Stimulated activated CD4-positive, alpha-beta T cell treated with anti-CD3 and anti-CD28 coated beads, Interleukin-2, amount 100 ng/mL, for 4 hours (primary cell): ENCODE measurements around the gene DACT2.
"Not testable (repeated sequence)": the region's sequence is repeated elsewhere in the genome, so short reads cannot be mapped to it uniquely, and the experiment has no call there.

ENCODE experiments used
- DNase-seq: peaks from one replicate; pipeline ENCODE4 v3.0.0-alpha.2; 2020; ENCODE audit warnings: low read depth

The DACT2 gene

DNA sequence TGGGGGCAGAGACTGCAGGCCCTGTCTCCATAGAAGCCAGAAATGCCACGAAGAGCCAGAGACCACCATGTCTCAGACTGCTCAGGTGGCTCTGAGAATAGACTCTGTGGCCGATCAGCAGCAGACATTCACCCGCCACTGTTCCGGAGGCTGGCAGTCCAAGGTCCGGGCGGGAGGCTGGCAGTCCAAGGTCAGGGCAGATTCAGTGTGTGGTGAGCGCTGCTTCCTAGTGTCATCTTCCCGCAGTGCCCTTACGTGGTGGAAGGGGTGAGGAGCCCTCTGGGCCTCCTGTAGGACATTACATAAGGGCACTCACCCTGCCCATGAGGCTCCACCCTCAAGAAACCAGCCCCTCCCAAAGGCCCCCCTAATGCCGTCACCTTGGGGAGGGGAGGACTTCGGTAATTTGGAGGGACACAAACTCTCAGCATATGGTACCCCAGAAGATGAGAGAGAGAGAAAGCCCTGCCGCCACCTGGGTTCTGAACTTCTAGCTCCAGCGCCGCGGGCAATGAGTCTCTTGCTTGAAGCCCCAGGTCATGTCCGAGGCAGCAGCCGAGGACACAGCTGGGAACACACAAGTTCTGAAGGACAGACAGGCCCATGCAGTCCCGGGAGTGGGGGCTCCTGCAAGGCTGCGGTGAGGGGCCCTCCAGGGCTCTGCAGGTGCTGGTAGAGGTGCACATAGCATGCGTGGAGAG lies 36.4 kb downstream of the DACT2 start:
- DNase-seq, result no peak

- DNase-seq, result no peak
Observed at GRCh38 chr6:168281826-168282225, 37.8 kb downstream of the DACT2 start.

GRCh38 chr6:168281314-168281713 lies 38.3 kb downstream of the DACT2 start:
- DNase-seq, result not testable (repeated sequence)

DNA sequence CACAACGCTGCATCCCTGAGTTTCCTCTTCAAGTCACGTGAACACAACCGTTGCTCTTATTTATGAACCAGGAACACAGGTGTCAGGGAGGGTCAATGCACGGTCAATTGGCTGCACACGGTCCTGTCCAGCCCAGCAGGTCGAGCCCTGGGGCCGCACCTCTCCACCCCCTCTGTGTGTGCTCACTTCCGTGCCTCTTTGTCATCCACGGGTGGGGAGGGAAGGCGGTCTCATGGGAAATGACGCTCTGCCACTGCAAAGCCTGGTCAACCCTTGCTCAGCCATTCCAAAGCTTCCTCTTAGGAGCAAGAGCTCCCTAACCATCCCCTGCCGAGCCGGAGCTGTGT lies 38.7 kb downstream of the DACT2 start:
- DNase-seq, result no peak

DNA sequence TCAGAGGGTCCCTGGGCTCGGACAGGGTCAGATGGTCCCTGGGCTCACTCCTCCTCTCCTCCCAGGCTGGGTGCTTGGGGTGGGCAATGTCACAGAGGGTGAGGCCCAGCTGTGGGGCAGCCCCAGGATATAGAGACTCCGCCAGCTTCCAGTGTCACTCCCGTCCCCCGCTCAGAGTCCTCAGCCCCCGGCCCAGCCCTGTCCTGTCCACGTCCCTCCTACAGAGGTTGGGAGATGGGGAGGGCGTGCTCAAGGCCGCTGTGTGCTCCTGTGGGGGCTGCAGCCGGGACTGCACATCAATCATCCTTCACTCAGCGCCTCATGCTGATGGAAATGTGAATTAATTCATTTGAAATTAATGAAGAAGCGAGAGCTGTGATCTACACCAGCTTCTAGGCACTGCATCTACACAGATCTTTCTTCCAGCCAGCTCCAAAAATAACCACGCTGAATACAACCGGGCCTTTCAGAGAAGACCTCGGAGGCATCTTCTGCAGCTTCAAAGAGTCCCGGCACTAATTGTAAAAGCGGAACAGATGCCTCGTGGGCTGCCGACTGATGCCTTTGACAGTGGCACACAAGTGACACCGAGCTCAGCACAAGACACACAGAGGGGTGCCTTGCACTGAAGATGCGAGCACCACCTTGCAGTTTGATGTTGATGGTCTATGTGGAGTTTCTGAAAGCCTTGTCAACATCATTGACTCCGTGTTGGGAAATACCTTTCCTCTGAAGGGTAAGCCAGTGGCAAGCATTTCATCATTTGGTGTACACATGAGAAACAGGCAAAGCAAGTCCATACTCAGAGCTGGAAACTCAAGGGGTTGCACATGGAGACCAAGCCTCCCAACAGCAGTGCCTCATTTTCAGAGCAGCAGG lies 39.3 kb downstream of the DACT2 start:
- no peak for DNase-seq

DNA sequence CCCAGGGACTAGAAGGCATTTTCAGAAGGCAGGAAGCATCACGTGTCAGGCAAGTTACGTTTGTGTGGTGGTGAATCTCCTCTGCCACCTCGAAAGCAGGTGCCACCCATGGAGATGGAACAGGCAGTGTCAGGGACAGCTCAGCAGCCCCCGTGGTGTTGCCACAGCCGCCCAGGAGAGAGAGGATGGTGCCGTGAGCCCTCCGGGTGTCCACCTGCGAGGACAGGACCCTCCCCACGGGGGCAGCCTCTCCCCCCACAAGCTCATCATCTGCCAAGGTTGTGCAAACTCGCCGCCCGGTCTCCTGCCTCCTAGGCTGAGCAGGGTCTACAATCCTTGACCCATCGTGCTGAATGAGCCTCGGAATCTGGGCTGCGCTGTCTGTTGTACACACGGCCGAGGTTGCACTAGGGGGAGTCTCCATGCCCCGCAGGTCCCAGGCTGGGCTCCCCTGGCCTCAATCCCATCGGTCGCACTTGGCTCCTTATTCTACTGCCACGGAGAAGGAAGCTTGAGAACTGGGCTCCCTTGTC lies 40.1 kb downstream of the DACT2 start:
- no peak for DNase-seq

DNA sequence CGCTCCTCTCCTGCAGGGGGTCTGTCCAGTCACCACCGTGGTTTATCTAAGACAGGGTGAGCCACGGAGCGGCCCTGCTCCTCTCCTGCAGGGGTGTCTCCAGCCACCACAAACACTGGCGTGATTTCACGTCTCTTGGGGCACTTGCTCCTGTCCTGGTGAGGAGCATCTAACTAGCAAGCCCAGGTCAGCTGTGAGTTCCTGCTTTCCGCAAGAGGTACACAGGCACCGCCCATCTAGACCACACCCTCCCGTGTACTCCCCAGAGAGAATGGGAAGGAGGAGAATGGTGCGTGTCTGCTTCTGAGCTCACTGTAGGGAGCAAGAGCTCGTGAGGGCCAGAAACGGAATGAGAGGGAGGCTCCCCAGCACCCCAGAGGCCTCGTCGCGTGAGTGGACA lies 40.7 kb downstream of the DACT2 start:
- DNase-seq, result no peak

GRCh38 chr6:168277274-168277669 lies 42.3 kb downstream of the DACT2 start:
- no peak for DNase-seq

DNA sequence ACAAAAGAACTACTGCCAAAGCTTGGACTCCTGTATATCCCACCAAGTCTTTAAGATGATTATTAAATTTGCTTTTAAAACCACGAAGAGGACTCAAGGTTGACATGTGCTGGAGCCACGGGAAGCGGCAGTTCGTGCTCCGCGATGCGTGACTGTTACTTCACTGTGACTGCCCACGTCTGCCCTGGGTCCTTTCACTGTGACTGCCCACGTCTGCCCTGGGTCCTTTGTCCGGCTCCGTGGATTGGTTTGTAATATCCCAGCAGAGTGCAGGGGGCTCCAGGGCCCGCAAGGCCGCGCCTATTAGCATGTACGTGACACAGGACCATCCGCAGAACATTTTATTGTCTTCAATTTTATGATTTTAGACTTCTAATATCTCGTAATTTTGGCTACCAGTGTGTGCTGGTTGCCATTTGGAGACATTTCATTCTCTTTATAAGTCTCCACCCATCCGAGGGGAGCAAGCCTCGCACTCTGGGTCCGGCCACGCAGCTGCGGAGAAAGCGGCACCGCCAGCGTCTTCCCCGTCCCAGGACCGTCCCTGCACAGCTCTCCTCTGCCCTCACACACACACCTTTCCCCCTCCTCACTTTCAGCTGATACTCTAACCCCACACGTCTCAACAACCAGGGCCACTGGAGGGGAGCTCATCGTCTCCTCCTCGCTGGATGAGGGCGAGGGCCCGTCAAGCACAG lies 42.9 kb downstream of the DACT2 start:
- no peak for DNase-seq

- DNase-seq, result no peak
Observed at GRCh38 chr6:168275168-168275567, 44.4 kb downstream of the DACT2 start.

DNA sequence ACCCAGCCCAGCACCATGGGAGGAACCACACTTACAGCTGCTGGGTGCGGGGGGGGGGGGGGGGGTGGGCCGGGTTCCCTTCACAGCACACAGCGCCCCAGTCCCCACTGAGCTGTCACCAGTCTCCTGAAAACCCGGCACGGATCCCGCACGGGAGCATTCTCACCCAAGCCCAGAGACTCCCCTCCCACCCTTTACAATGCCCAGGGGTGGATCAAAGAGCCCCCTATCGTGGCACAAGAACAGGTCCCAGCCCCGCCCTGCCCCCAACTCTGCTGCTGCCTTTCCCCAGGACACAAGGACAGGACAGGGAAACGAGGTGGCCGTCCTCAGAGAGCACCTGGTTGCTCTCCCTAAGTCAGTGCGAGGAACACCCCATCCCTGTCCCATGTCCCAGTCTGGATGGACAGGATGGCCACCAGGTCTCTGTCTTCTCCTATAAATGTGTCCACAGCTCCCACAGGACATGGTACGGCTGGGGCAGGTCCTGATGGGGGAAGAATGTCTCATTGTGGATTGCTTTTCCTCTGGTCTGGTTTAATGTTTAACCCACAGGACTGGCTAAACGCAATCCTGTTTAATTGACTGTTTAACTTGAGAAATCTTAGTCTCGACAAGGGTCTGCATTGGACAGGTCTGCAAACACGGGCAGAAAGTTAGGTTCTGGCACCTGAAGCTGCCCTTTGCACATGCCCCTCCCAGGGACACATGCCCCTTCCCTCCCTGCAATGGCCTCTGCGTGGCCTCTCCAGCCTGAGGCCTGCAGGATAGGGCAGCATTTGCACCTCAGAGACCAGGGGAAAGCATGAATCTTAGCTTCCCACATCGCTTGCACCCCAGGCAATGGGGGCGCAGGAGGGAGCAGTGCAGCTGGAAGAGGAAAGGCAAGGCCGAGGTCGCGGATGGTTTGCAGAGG lies 45.3 kb downstream of the DACT2 start:
- DNase-seq, result no peak

- no peak for DNase-seq
Observed at GRCh38 chr6:168273441-168274036, 46.0 kb downstream of the DACT2 start.

DNA sequence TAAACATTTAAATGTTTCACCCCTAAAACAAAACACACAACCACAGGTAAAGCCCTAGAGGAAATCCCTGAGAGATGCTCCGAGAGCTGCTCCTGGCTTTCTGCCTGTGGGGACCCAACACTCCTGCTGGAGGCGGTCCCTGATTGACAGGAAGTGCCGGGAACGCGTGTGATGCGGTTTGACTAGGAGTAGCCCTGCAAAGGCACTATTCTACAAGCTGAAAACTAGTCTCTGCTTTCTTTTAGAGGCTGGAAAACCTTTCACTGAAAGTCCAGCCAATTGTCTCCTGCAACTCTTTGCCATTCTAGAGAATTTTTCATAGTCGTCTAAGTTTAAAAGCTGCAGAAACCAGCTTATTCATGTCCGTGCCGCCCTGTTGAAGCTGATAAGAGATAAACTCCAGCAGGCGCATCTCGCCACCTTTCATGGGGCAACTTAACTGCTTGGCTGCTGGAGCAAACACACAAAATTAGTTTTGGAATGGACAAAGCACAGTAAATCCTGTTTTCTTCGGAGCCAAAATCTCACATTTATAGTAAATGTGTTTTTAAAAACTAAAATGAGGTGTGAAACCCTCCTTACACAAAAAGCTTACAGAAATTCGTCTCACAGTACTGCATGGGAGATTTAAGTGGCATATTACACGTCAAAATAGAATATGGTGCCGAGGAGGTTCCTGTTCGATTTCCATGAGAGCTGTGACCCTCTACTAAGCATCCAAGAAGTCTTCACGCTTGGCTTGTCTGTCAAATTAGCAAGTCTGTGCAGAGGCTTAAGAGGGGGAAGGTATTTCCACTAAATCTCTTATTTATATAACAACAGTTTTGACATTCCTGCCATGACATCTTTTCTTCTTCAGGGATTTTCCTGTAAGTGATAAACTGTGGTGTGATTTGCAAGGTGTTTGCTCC lies 46.9 kb downstream of the DACT2 start:
- no peak for DNase-seq

- no peak for DNase-seq
Observed at GRCh38 chr6:168270274-168271172, 49.1 kb downstream of the DACT2 start.

- DNase-seq, result no peak
Observed at GRCh38 chr6:168269455-168270243, 49.9 kb downstream of the DACT2 start.

DNA sequence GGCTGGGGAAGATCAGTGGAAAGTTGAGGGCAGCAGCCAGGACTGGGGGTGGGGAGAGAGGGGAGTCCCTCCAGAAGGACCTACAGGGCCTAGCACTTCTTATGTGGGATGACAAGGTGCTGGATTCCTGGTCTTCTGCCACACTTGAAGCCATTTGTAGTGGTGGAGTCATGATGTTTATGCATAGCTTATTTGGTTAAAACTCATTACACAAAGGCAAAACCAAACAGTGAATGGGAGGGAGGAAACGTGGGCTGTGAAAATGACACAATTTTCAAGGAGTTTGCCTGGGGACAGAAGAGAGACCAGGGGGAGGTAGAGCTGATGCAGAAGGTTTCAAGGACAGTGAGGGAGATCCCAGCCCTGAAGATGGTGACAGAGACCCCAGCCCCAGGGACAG lies 50.8 kb downstream of the DACT2 start:
- no peak for DNase-seq

DNA sequence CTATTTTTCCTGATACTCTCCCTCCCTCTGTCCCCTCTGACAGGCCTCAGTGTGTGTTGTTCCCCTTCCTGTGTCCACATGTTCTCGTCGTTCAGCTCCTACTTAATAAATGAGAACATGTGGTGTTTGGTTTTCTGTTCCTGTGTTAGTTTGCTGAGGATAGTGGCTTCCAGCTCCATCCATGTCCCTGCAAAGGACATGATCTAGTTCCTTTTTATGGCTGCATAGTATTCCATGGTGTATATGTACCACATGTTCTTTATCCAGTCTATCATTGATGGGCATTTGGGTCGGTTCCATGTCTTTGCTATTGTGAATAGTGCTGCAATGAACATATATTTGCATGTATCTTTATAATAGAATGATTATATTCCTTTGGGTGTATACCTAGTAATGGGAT lies 51.8 kb downstream of the DACT2 start:
- DNase-seq, result not testable (repeated sequence)
